GM19395 (cell line): Measurements from ENCODE around the gene DNAJC28.
A peak's percentile ranks its signal among the peaks of the same experiment; 100 is the strongest.
"Not testable (repeated sequence)": the region's sequence is repeated elsewhere in the genome, so short reads cannot be mapped to it uniquely, and the experiment has no call there.

Experiments used
- ATAC-seq: cut with Tn5 transposase; IDR thresholded peaks from one replicate; pipeline ENCODE4 v1.9.1; 2021; ENCODE audit warnings: mild to moderate bottlenecking, moderate library complexity; ENCODE audit not compliant: unreplicated experiment

DNAJC28 gene, protein sequence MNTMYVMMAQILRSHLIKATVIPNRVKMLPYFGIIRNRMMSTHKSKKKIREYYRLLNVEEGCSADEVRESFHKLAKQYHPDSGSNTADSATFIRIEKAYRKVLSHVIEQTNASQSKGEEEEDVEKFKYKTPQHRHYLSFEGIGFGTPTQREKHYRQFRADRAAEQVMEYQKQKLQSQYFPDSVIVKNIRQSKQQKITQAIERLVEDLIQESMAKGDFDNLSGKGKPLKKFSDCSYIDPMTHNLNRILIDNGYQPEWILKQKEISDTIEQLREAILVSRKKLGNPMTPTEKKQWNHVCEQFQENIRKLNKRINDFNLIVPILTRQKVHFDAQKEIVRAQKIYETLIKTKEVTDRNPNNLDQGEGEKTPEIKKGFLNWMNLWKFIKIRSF

DNA sequence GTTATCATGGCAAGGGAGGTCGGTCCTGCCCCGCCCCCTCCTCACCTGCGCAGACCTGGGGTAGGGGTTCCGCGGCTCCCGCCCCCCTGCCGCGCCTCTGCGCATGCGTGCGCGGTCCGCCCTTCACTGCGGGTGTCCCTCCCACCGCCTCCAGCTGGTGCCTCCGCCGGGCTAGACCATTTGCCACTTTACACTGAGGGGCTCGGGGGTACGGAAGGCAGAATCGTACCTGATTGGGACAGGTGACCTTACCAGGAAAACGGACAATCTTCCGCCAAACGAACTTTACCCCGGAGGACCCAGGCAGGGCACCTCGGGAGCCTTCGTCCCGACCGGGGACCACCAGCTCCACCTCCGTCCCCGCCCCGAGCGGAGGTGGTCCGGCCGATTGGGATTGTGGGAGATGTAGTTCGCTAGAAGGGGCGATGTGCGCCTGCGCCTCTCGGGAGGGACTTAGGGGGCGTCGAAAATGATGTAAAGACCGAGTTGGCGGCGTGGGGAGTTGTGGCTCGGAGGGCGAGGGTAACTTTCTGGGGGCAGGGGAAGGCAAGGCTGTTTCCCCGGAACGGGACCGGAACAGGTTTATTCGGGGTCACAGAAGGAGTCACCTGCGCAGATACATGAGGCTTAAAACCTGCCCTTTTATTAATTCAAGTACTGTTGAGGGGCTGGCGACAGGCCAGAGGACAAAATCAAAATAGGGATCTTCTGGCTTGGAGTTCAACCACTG lies at the start of gene DNAJC28:
Gene DNAJC28 (minus strand): TSS at position 344 of the 730 bp plus-strand sequence. CDS start 2,323 bp downstream, outside the sequence.
- peak; percentile 99 for ATAC-seq

DNA sequence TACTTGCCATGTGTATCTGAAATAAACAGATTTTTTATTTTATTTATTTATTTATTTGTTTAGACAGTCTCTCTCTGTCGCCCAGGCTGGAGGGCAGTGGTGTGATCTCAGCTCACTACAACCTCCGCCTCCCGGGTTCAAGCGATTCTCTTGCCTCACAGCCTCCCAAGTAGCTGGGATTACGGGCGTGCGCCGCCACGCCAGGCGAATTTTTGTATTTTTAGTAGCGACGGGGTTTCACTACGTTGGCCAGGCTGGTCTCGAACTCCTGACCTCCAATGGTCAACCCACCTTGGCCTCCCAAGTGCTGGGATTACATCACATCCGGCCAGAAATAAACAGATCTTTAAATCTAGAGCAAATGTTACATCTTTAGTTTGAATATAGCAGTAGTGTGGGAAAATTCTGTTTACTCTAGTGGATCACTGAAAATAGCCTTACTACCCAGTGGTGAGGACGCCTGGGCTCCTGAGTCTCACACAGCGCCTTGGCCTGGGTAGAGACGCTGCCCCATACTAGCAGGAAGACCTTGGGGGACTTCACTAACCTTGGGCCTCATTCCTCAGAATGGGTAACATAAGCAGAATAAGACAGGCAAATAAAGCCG lies 49.7 kb upstream of the DNAJC28 start:
- ATAC-seq = no peak

DNA sequence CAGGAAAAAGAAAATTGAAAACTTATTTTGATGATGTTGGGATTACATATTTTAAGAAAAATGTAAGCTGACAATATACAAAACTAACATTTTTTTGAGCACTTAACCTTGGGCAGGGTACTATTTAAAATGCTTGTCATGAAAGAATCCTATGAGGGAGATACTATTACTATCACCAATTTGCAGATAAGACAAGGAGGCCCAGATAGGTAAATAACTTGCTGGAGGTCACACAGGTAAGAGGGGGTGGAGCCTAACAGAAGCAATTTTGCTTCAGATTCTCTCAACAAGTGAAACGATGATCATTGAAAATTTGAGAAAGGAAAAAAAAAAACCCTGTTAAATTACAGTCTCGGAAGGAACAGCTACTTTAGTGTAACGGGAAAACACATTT lies 49.2 kb upstream of the DNAJC28 start:
- no peak for ATAC-seq

DNA sequence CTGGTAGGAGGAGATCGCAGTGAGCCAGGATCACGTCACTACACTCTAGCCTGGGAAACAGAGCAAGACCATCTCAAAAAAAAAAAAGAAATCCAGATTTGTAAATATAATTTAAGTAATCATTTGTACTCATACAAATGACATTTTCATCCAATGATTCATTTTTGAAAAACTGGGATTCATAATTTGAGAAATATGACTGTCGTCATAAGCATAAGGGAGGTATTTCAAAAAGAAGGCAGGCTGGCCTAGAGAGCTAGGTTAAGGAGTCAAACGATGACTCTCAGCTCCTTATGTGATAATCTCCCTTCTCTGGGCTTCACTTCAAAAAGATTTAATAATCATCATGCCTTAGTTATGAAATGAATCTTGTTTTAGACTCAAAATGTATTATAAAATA lies 48.1 kb upstream of the DNAJC28 start:
- ATAC-seq = no peak

DNA sequence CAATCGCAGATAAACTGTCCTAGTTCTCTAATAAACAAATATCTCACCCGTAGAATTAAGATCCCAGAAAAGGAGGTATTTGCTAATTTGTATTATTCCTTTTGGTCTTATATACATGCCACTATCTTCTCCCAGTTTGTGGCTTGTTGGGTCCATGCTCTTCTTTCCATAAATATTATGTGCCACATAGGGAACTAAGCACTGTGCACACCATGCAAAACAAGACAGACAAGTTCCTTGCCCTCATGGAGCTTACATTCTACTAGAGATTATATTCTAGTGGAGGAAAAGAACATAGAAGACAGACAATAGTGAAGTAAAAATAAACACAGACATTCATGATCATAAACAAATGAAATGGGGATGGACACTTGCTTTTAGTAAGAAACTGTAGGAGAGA lies 45.7 kb upstream of the DNAJC28 start:
- ATAC-seq = no peak

DNA sequence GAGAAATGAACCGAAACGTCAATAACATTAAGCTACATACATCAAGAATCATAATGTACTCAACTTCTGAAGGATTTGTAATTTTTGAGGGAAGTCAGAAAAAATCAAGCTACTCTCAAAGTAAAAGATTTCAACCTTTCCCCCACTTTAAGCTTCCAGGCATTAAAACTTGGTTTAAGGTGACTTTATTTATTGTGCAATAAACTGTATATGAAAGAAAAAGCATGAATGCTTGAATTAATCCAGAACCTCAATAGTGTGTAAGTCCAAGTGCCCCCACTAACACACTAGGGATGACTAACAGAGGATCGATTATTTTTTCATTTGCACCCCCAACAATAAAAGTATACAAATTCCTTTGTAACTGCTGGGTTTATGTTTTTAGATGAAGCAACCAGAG lies 39.5 kb upstream of the DNAJC28 start:
- no peak for ATAC-seq

DNA sequence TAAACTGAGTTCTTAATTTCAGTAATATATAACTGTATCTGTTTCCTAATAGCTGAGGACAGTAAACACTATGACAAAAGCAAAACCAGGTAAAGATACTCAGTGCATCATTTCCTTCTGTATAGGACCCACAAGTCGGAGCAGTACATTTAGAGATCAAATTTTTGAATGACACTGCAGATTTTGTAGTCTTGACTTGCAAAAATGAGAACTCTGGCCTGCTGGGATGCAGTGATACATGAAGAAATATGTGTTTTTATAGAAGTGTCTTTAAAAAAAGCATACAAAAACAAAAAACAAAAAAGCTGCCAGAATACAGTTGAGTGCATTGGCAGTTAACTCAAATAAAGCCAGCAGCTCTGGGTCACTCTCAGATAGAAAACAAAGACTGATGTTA lies 31.4 kb upstream of the DNAJC28 start:
- no peak for ATAC-seq

DNA sequence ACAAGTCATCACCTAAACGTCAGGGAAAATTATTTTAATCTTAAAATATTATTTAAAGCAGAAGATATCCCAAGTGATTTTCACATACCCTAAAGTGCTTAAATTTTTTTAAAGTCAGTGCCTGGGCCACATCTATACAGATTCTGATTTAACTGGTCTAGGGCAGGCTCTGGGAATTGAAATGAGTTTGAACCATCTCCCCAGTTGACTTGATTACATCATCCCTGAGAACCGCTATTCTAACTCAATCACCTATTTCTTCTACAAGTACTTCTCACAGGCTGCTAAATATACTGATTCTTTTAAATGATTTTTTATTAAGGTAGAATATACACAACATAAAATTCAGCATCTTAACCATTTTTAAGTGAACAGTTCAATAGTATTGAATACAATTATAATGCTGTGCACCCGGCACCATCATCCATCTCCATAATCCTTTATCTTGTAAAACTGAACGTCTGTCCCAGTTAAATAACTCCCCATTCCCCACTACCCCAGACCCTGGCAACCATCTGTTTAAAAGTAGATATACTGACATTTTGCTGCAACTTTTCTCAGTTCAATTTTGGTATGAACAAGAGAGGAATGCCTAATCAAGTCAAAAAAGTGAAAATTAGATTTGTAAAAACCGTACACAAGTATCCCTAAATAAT lies 30.9 kb upstream of the DNAJC28 start:
- no peak for ATAC-seq

DNA sequence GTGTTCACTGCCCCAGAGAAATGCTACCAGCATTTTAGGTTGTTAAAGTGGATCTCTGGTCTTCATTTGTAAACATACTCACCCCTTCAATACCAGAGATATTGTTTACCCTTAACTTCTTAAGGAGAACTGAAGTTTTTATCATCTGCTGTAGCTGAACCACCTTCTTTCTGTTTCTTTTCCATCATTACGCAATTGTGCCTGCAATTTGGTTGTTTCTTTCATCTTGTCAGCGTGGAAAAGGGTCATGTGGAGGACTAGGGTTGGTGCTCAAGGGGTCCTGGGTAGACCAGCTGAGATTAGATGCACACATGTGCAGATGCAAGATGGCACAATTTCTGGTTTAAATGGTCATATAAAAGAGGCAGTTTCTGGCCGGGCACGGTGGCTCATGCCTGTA lies 27.4 kb upstream of the DNAJC28 start:
- no peak for ATAC-seq

DNA sequence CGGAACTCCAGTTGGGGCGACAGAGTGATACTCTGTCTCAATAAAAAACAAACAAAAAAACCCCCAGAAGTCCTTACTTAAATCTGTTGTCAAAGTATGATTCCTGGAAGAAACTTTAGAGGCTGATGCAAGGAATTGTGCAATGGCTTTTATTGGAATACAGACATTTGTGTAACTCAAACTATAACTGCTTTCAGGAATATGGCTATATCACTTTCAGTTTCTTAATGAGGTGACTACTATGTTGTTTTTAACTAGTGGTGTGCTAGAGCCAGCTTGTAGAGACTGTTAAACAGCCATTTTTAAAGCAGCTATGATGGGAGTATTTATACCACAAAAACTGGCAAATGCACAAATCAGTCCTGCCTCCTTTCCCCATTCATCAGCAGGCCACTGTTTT lies 22.7 kb upstream of the DNAJC28 start:
- ATAC-seq = no peak

DNA sequence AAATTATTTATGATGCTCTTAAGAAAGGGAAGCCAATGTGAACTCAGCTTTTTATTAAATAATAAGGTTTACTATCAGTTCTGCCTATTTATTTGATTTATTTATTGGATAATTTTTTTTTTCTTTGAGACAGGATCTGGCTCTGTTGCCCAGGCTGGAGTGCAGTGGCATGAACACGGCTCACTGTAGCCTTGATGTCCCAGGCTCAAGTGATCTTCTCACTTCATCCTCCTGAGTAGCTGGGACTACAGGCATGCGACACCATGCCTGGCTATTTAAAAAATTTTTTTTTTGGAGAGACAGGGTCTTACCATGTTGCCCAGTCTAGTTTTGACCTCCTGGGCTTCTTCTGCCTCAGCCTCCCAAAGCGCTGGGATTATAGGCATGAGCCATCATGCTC lies 21.0 kb upstream of the DNAJC28 start:
- no peak for ATAC-seq

DNA sequence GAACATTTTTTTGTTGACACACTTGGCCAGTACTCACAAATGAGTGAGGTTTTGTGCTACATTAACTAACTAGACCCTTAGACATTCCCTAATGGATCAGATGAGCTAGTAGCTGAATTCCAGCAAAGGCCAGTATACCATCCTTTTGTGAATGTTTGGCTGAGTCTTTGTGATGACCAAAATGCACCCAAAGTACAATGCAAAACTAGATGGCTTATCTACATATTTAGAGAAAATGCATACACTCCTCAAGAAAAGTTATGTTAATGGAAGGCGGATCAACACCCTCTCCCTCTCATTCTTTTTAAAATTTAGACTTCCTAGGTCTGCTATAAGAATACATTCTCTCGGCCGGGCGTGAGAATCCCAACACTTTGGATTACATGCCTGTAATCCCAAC lies 20.1 kb upstream of the DNAJC28 start:
- ATAC-seq = no peak

DNA sequence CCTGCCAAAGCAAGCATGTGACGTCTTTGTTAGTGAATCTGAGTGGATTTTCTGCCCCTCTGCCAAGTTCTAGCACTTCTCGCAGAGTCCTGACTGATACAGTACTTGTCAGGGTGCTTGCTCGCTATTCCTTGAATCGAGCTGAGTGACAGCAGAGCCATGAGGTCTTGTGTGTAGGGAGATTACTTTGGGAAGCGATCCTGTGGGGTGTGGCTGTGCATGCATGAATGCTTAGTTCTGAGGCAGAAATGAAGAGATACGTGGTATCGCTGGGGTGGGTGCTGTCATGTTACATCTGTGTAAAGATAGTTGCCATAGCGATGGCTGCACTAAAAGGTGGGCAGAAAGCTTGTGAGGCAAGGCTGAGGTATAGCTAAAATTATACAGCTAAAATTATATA lies 19.3 kb upstream of the DNAJC28 start:
- no peak for ATAC-seq

DNA sequence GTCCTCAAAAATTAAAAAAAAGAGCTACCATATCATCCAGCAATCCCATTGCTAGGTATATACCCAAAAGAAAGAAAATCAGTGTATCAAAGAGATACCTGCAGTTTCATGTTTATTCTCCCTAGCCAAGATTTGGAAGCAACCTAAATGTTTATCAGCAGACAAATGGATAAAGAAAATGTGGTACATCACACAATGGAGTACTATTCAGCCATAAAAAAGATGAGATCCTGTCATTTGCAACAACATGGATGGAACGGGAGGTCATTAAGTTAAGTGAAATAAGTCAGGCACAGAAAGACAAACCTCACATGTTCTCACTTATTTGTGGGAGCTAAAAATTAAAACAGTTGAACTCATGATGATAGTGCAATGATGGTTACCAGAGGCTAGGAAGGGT lies 15.5 kb upstream of the DNAJC28 start:
- not testable (repeated sequence) for ATAC-seq

DNA sequence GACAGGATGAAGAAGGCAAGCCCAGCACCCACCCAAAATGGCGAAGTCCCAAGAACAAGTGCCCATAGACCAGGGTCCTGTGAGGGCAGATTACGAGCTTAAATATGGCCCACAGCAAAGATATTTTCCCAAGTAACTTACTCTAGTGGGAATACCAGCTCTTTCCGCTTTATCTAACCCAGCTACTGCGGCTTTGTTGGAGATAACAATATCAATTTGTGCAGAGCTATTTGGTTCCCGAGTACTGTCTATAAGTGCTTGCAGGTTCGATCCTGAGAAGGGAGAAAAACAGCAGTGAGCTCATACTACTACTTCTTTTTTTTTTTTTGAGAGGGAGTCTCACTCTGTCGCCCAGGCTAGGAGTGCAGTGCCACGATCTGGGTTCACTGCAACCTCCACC lies 14.3 kb upstream of the DNAJC28 start:
- ATAC-seq = no peak

DNA sequence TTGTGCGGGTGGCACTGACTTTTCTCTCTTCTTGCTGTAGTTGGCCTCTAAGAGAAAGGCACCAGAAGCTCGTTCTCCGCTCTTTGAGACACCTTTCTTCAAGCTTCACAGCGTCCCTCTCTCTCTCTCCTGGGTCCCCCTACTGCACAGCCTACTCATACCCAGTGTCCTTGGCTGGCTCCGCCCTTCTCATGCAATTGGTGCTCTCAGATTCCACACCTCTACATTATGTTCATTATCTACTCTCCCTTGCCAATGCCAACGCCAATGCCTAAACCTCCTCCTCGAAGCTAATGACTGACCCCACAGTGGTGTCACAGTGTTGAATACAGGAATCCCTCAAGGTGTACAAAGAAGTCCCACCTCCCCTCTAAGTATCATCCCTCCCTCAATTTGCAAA lies 4.8 kb upstream of the DNAJC28 start:
- ATAC-seq = no peak

DNA sequence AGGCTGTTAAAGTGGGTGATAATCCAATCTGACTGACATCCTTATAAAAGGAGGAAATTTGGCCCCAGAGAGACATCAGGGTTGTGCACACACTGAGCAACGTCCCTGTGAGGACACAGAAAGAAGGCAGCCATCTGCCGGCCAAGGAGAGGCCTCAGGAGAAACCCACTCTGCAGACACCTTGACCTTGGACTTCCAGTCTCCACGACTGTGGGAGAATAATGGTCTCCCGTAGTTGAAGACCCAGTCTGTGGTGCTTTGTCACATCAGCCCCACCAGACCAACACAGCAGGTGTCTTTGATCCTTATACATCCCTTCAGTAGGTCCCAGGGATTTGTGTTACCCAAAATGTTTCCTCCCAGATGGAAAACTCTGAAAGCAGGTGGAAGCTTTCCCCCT lies 4.2 kb upstream of the DNAJC28 start:
- no peak for ATAC-seq

DNA sequence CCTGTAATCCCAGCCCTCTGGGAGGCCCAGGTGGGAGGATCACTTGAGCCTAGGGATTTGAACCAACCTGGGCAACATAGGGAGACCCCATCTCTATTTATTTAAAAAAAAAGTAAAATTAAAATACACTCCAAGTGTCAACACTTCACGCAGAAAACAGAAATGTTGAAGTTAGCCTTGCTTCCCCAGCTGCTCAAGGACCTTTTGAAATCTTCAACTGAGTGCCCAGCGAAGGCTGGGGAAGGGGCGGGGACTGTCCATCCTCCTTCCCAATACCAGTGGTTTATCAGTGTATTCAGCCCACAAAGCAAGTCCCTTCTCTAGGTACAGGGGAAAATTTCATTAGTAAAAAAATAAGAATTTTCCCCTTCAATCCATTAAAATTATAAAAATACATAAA lies 2.2 kb upstream of the DNAJC28 start:
- ATAC-seq = no peak

DNA sequence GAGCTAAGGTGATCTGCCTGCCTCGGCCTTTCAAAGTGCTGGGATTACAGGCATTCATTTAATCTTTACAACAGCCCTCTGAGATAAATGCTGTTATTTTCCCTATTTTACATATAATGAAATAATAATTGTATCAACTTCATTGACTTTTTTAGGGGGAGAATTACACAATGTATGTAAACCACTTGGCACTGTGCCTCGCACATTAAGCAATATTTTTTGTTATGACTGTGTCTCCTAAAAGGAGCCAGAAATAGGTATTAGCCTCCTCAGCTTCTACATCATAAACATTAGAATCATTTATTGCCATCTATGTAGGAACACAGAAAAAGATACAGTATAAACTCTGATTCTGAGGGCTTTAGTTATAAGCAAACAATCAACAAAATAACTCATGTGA lies 1.1 kb upstream of the DNAJC28 start:
- ATAC-seq = no peak

DNA sequence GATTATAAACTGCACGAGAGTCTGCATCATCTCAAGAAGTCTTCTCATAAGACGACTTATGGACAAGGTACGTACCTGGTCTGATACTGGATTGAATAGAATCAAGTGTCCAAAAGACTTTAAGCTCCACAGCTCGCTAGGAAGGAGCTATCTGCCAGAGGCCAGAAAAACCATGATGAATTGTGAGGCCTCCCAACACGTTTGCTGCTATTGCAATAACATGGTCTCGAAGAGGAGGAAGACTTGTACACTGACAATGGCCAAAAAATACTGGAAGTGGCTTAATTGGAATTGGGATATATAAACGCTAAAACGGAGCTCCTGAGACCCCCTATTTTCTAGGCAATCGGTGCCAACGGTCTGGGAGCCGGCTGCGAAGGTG lies 534 bp downstream of the DNAJC28 start:
- no peak for ATAC-seq

DNA sequence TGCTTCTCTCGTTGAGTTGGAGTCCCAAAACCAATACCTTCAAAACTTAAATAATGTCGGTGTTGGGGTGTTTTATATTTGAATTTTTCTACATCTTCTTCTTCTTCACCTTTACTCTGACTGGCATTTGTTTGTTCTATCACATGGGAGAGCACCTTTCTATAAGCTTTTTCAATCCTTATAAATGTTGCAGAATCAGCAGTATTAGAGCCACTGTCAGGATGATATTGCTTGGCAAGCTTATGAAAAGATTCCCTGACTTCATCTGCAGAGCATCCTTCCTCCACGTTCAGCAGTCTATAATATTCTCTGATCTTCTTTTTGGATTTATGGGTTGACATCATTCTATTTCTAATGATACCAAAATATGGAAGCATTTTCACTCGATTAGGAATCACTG lies 2.6 kb downstream of the DNAJC28 start:
- no peak for ATAC-seq

DNA sequence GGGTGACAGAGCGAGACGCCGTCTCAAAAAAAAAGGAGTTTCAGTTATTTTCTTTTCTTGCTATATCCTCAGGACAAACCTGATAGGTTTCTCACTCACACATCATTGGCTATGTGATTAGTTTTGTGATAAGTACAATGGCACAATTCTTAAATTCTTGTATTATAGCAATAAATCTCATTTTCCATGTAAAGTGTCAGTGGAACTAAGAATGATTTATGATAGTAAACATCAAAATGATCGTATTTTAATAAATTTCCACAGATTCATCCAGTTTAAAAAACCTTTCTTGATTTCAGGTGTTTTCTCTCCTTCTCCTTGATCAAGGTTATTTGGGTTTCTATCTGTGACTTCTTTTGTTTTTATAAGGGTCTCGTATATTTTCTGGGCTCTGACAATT lies 3.5 kb downstream of the DNAJC28 start:
- ATAC-seq = no peak
